ENCODE measurements around the gene CTDSPL. TPM values are rescaled to one million over a fixed set of nuclear protein-coding genes. Genes with fewer than 3 reads are reported as not detected.

The CTDSPL gene
- total and polyA plus RNA-seq, 2 of the 13 experiments (the other 11 are each of a cell fraction or from before 2014, with no cell fraction given) = 26.1 to 142 TPM

GRCh38 chr3:37903320-37903719, 41.6 kb downstream of the CTDSPL start (continued):
- TF ChIP-seq, protein P1, sequence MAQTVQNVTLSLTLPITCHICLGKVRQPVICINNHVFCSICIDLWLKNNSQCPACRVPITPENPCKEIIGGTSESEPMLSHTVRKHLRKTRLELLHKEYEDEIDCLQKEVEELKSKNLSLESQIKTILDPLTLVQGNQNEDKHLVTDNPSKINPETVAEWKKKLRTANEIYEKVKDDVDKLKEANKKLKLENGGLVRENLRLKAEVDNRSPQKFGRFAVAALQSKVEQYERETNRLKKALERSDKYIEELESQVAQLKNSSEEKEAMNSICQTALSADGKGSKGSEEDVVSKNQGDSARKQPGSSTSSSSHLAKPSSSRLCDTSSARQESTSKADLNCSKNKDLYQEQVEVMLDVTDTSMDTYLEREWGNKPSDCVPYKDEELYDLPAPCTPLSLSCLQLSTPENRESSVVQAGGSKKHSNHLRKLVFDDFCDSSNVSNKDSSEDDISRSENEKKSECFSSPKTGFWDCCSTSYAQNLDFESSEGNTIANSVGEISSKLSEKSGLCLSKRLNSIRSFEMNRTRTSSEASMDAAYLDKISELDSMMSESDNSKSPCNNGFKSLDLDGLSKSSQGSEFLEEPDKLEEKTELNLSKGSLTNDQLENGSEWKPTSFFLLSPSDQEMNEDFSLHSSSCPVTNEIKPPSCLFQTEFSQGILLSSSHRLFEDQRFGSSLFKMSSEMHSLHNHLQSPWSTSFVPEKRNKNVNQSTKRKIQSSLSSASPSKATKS (CRISPR knock-in tag; IDR thresholded peaks at IDR 0.05) = no peak
- TF ChIP-seq SOX5 (CRISPR knock-in tag; IDR thresholded peaks at IDR 0.05; ENCODE audit: borderline replicate concordance) = peak; percentile 37; the same call in 1 of the 2 replicates
- no peak for TF ChIP-seq FOXA1 (IDR thresholded peaks at IDR 0.05)
- peak; percentile 40; the same call in 1 of the 2 replicates for TF ChIP-seq FOXA1 (CRISPR knock-in tag; IDR thresholded peaks at IDR 0.05)
- TF ChIP-seq ZNF335 (CRISPR knock-in tag; IDR thresholded peaks at IDR 0.05) = no peak
- no peak for TF ChIP-seq BRCA1 (CRISPR knock-in tag; IDR thresholded peaks at IDR 0.05)
- TF ChIP-seq PAX8 (CRISPR knock-in tag; IDR thresholded peaks at IDR 0.05; ENCODE audit: borderline replicate concordance) = no peak
- no peak for TF ChIP-seq XRCC5 (optimal IDR thresholded peaks at IDR 0.05; ENCODE audit: low read length)
- TF ChIP-seq TERF1 (CRISPR knock-in tag; IDR thresholded peaks at IDR 0.05) = no peak
- TF ChIP-seq TCF7 (IDR thresholded peaks at IDR 0.05; ENCODE audit: low read depth) = peak; percentile 53
- TF ChIP-seq PHF21A (CRISPR knock-in tag; IDR thresholded peaks at IDR 0.05) = 0 out of 2 replicates have a peak, but pooled peaks have one; percentile 50
- TF ChIP-seq SALL2 (CRISPR knock-in tag; IDR thresholded peaks at IDR 0.05) = 0 out of 2 replicates have a peak, but pooled peaks have one; percentile 25
- TF ChIP-seq ZNF350 (CRISPR knock-in tag; IDR thresholded peaks at IDR 0.05; ENCODE audit: borderline replicate concordance, low read depth) = no peak
- no peak for TF ChIP-seq CSRNP2 (CRISPR knock-in tag; conservative IDR thresholded peaks at IDR 0.05; ENCODE audit: low read depth)
- TF ChIP-seq NR2C2 (CRISPR knock-in tag; IDR thresholded peaks at IDR 0.05; ENCODE audit: borderline replicate concordance) = no peak
- TF ChIP-seq, protein P2, sequence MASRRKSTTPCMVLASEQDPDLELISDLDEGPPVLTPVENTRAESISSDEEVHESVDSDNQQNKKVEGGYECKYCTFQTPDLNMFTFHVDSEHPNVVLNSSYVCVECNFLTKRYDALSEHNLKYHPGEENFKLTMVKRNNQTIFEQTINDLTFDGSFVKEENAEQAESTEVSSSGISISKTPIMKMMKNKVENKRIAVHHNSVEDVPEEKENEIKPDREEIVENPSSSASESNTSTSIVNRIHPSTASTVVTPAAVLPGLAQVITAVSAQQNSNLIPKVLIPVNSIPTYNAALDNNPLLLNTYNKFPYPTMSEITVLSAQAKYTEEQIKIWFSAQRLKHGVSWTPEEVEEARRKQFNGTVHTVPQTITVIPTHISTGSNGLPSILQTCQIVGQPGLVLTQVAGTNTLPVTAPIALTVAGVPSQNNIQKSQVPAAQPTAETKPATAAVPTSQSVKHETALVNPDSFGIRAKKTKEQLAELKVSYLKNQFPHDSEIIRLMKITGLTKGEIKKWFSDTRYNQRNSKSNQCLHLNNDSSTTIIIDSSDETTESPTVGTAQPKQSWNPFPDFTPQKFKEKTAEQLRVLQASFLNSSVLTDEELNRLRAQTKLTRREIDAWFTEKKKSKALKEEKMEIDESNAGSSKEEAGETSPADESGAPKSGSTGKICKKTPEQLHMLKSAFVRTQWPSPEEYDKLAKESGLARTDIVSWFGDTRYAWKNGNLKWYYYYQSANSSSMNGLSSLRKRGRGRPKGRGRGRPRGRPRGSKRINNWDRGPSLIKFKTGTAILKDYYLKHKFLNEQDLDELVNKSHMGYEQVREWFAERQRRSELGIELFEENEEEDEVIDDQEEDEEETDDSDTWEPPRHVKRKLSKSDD (CRISPR knock-in tag; IDR thresholded peaks at IDR 0.05; ENCODE audit: low read depth) = 0 out of 2 replicates have a peak, but pooled peaks have one; percentile 28
- TF ChIP-seq AGO2 (optimal IDR thresholded peaks at IDR 0.05; ENCODE audit: low read depth, low read length) = no peak
- TF ChIP-seq, protein P3, sequence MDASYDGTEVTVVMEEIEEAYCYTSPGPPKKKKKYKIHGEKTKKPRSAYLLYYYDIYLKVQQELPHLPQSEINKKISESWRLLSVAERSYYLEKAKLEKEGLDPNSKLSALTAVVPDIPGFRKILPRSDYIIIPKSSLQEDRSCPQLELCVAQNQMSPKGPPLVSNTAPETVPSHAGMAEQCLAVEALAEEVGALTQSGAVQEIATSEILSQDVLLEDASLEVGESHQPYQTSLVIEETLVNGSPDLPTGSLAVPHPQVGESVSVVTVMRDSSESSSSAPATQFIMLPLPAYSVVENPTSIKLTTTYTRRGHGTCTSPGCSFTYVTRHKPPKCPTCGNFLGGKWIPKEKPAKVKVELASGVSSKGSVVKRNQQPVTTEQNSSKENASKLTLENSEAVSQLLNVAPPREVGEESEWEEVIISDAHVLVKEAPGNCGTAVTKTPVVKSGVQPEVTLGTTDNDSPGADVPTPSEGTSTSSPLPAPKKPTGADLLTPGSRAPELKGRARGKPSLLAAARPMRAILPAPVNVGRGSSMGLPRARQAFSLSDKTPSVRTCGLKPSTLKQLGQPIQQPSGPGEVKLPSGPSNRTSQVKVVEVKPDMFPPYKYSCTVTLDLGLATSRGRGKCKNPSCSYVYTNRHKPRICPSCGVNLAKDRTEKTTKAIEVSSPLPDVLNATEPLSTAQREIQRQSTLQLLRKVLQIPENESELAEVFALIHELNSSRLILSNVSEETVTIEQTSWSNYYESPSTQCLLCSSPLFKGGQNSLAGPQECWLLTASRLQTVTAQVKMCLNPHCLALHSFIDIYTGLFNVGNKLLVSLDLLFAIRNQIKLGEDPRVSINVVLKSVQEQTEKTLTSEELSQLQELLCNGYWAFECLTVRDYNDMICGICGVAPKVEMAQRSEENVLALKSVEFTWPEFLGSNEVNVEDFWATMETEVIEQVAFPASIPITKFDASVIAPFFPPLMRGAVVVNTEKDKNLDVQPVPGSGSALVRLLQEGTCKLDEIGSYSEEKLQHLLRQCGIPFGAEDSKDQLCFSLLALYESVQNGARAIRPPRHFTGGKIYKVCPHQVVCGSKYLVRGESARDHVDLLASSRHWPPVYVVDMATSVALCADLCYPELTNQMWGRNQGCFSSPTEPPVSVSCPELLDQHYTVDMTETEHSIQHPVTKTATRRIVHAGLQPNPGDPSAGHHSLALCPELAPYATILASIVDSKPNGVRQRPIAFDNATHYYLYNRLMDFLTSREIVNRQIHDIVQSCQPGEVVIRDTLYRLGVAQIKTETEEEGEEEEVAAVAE (CRISPR knock-in tag; IDR thresholded peaks at IDR 0.05; ENCODE audit: borderline replicate concordance) = no peak
- no peak for TF ChIP-seq FOSL2 (CRISPR knock-in tag; IDR thresholded peaks at IDR 0.05)

All from HepG2 (cell line).